ENCODE results near the gene DNER.

The DNER gene

GRCh38 chr2:229477269-229477755 is 237.0 kb downstream of the DNER start:
- no peak for DNase-seq

GRCh38 chr2:229475778-229476177 is 238.6 kb downstream of the DNER start:
- DNase-seq: no peak

- no peak for DNase-seq
These were observed 240.2 kb downstream of the DNER start for GRCh38 chr2:229474125-229474524.

- no peak for DNase-seq
These were observed 243.6 kb downstream of the DNER start for GRCh38 chr2:229470781-229471180.

DNA sequence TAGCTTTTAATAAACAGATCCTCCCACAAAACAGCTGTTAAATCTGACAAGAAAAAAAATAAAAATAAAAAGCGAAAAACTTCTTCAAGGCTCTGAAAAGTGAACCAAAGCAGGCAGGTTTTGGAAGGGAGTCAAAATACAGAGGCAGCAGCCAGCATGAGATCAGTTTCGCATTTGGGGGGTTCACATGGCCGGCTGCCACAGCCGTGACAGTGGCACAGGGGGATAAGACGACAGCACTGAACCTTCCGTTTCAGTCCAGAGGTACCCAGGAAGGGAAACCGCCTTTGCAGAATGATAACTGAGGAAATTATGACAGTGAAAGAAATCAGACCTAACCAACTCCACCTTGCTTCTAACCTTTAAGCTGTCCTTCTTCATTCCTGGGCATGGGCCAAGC is 246.6 kb downstream of the DNER start:
- DNase-seq: no peak

DNA sequence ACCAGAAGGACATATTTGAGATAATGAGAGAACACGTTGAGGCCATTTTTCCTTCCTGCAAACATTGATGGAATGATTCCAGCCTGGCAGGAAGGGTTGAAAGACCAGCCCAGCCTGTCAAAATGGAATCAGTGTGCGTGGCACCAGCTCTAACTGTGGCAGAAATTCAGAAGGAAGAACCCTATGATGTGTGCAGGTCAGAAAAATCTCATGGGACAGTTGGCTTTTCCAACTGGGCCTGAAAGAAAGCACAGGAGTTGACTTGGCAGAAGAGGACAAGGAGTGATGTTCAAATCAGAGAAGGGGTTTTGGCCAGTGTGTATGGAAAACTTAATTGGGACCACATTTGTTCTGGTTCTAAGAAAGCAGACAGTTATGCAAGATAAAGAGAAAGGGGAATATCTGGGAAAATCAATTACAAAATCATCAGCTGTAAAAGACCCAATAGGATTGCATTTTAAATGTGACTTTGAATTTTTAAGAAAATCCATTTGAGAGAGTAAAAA is 250.5 kb downstream of the DNER start:
- DNase-seq: no peak

GRCh38 chr2:229462112-229462511 is 252.2 kb downstream of the DNER start:
- no peak for DNase-seq

GRCh38 chr2:229456091-229456490 is 258.3 kb downstream of the DNER start:
- no peak for DNase-seq

DNA sequence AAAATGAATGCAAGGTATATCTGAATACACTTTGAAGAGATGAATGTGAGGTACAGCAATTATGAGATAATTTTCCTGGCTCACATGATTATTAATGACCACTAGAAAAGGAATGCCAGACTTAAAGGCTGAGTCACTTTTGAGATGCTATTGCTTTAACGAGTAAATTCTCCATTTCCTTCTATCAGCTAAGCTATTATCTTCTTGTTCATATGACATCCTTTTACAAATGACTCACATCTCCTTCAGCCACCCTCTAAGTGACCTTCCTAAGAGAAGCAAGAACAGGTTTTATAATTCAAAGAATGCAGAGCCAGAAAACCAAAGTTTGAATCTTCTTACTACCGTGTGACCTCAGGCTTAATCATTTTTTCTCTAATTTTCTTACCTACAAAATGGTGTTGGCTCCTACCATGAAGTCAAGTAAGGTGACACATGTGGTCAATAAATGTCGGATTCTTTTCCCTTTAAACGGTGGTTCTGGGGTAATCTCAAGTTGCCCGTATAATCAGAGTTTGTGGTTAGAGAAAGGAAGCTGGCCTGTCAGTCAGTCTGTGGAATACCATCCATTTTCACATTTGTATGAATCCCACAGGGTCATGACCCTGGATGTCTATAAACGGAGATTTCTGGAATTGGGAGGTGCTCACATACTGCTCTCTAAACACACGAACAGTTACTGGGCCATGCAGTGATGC is 259.3 kb downstream of the DNER start:
- DNase-seq: no peak

- no peak for DNase-seq
These were observed 261.1 kb downstream of the DNER start for GRCh38 chr2:229453230-229453629.

- no peak for DNase-seq
These were observed 262.5 kb downstream of the DNER start for GRCh38 chr2:229451852-229452251.

DNA sequence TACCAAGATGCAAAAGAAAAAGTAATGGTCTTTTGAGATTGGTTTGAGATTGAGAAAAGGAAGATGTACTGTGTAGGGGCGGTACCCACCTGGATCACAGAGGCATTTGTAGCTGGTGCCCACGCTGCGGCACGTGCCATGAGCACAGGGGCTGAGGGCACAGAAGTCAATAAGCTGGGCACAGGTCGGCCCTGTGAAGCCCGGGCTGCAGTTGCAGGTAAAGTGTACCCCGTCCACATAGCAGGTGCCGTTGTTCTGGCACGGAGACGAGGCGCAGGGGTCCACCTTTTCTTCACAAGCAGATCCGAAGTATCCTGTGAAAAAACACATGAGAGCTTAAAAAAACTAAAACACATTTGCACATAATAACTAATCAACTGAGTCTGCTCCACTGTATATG is 267.1 kb downstream of the DNER start:
- no peak for DNase-seq

DNA sequence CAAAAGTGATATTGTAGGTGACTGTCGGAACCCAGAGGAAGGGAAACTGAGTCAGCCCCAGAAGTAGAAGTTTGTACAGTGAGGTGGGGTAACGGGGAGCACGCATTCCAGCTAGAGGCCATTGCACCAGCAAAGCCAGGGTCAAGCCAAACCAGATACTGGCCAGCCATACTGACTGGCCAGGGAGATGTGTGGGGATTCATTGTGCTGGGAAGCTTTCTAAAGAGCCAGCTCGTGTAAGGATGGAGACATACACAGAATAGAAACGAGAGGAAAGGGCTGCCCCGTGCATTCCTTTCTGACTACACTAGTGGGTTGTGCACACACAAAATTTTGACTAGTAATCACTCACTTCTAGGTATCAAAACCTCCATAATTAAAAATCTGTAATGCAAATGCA is 268.0 kb downstream of the DNER start:
- no peak for DNase-seq

DNA sequence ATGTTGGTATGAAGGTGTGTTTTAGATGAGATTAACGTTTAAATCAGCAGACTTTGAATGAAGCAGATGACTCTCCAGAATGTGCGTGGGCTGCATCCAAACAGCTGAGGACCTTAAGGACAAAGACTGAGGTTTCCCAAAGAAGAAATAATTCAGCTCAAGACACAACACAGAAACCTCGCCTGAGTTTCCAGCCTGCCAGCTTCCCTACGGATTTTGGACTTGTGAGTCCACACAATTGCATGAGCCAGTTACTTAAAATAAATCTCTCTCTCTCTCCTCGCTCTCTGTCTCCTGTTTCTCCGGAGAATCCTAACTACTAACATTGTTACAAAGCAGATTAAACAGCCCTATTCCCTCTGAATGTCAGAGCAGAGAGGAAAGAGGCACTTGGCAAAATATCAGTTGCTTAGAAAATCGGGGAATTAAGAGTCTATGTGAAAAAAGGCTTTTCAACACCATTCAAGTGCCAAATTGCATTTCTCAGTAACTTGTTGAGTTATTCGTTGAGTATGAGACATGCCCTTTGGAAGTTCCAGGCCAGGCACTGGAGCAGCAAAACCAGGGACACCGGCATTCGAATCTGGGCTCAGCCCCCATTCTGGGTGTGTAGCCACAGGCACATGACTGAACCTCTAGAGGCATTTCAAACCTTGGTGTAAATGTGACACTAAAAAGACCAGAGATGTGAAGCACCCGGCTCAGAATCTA is 268.7 kb downstream of the DNER start:
- no peak for DNase-seq

GRCh38 chr2:229445019-229445418 is 269.3 kb downstream of the DNER start:
- no peak for DNase-seq

GRCh38 chr2:229443546-229444268 is 270.6 kb downstream of the DNER start:
- DNase-seq: no peak

GRCh38 chr2:229443141-229443540 is 271.2 kb downstream of the DNER start:
- no peak for DNase-seq

DNA sequence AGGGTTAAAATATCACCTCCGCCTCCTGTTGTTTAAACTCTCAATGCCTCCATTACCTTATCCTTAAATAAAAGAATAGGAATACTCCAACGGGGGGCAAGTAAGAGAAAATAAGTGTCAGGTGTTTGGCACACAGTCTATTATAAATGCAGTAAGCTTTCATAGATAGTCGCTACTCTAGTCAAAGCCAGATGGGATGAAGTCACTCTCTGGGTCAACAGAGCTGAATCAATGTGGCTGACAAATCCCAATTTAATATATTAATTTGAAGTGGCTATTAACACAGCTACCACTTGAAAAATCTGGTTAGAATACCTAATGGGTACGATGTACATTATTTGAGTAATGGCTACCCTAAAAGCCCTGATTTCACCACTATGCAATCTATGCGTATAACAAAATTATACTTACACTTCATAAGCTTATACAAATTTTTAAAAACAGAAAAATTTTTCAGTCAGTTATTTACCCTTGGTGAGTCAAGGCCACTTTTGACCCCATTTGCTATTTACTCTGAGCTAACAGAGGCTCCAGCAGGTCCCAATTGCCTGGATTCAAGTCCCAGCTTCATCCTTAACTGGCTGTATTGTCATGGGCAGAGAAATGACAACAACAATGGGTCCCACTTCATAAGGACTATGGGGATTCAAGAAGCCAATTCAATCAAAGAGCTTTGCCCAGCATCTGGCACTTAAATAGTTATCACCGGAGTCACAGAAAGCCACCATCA is 275.8 kb downstream of the DNER start:
- DNase-seq: no peak

GRCh38 chr2:229437467-229437866 is 276.9 kb downstream of the DNER start:
- no peak for DNase-seq

GRCh38 chr2:229434187-229434586 is 280.2 kb downstream of the DNER start:
- no peak for DNase-seq

DNA sequence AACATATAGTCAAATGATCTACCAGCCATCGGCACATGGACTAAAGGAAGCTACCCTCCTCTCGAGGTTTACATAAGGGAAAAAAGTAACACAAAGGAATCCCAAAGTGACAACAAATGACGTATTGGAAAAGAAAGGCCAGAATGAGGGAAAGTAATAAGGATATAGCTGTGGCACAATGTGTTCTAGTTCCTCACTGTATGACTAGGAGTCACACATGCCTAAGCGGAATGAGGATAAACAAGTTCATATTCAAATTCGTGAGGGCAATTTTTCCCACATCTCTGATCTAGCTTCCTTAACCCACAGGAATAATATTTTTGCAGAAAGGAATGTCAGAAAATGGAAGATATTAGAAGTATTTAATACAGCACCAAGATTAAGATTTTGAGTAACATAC is 281.0 kb downstream of the DNER start:
- DNase-seq: no peak

GRCh38 chr2:229431327-229431954 is 282.9 kb downstream of the DNER start:
- DNase-seq: no peak

Data from CD4-positive, alpha-beta T cell treated with Interleukin-6 for 4 hours (primary cell).